Naive B cell (primary cell): ENCODE data around the gene PACSIN2. TPM values are rescaled to one million over a fixed set of nuclear protein-coding genes. Genes with fewer than 3 reads are reported as not detected.
"Not testable (repeated sequence)": the region's sequence is repeated elsewhere in the genome, so short reads cannot be mapped to it uniquely, and the experiment has no call there.

Source experiments
- ATAC-seq, 2 donors: fragments of 150-1000 bp; cut with Tn5 transposase; 2 replicates each; pipeline ENCODE4 v1.10.0; 2021; ENCODE audit warnings: low read depth in 2 of 2, mild to moderate bottlenecking in 2 of 2, moderate library complexity in 2 of 2
- DNase-seq: peaks from one replicate; pipeline ENCODE4 v3.0.0; 2022
- H3K27ac Mint-ChIP-seq, 6 donors: one replicate each; pipeline ENCODE4 v1.8.0; 2020 to 2022; ENCODE audit warnings: mild to moderate bottlenecking in 6 of 6, mixed read lengths in 6 of 6, moderate library complexity in 5 of 6, inconsistent platforms in 2 of 6
- H3K27me3 Mint-ChIP-seq, 3 donors: one replicate each; pipeline ENCODE4 v1.8.0; 2021 to 2022; ENCODE audit warnings: mixed read lengths in 3 of 3, mild to moderate bottlenecking in 1 of 3
- H3K36me3 Mint-ChIP-seq, 2 donors: one replicate each; pipeline ENCODE4 v1.8.0; 2020 to 2022; ENCODE audit warnings: mixed read lengths in 2 of 2, inconsistent platforms in 1 of 2, mild to moderate bottlenecking in 1 of 2
- H3K4me1 Mint-ChIP-seq, 3 donors: one replicate each; pipeline ENCODE4 v1.8.0; 2020 to 2022; ENCODE audit warnings: mixed read lengths in 3 of 3, inconsistent platforms in 1 of 3, mild to moderate bottlenecking in 1 of 3, moderate library complexity in 1 of 3
- H3K4me3 Mint-ChIP-seq, 8 donors: one replicate each; pipeline ENCODE4 v1.8.0; 2020 to 2022; ENCODE audit warnings: mild to moderate bottlenecking in 8 of 8, mixed read lengths in 8 of 8, moderate library complexity in 8 of 8, inconsistent platforms in 2 of 8
- H3K9me3 Mint-ChIP-seq, 7 donors: one replicate each; pipeline ENCODE4 v1.8.0; 2020 to 2022; ENCODE audit warnings: mixed read lengths in 7 of 7, mild to moderate bottlenecking in 5 of 7, inconsistent platforms in 2 of 7, moderate library complexity in 1 of 7
- polyA plus RNA-seq, 6 donors: library from polyadenylated mRNA; unstranded; fragments of 300-500 nt; fragmentation: Illumina TruSeq; gene quantifications; one replicate each; pipeline ENCODE4 v1.2.3, GENCODE V29; 2021; ENCODE audit warnings: low read depth in 6 of 6

Gene PACSIN2
- polyA plus RNA-seq, 6 donors from 2014 or later, result 30.9 to 43.4 (median 37.3) TPM

- Mint-ChIP-seq H3K27me3 (no peaks in the 10 kb centered on the region), H3K4me1 (peaks cover 44 to 89% (median 77%) of the 10 kb centered on the region in 3 donors), H3K4me3 (no peak overlapping the region), H3K27ac (peak overlapping the region in 3 of 6 donors; percentile 26 to 56 (median 53)), H3K9me3 (no peaks in the 10 kb centered on the region), H3K36me3 (no peaks in the 10 kb centered on the region)
- DNase-seq (no peak), ATAC-seq (no peak)
These were observed 8.2 kb downstream of the PACSIN2 start for GRCh38 chr22:43006753-43007152.

GRCh38 chr22:43006016-43006505 is 8.9 kb downstream of the PACSIN2 start:
- DNase-seq, result no peak
- H3K36me3 Mint-ChIP-seq, result no peaks in the 10 kb centered on the region
- H3K27me3 Mint-ChIP-seq, result no peaks in the 10 kb centered on the region
- H3K27ac Mint-ChIP-seq, result peak overlapping the region in 1 of 6 donors; percentile 26
- H3K4me1 Mint-ChIP-seq, result peaks cover 45 to 89% (median 77%) of the 10 kb centered on the region in 3 donors
- H3K9me3 Mint-ChIP-seq, result no peaks in the 10 kb centered on the region
- peak overlapping the region in 1 of 8 donors; percentile 24 for H3K4me3 Mint-ChIP-seq
- no peak for ATAC-seq

DNA sequence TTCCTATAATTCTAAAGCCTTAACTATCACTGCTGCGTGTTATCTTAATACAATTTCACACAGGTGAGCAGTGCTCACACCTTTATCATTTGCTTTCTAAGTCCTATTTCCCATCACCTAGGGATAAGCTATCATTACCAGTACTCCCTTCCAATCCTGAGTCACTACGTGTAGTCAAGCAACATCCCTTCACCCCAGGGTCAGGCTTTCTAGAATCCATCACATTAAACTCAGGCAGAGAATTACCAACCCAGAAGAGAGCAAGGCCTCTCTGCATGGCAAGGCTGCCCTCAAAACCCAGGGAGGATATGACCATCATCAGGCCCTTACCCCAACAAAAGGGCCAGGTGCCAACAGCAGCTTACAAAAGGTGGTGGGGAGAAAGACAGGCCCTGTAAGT is 9.8 kb downstream of the PACSIN2 start:
- Mint-ChIP-seq H3K4me1 (peaks cover 50 to 92% (median 81%) of the 10 kb centered on the region in 3 donors), H3K9me3 (no peaks in the 10 kb centered on the region), H3K27me3 (no peaks in the 10 kb centered on the region), H3K27ac (peak overlapping the region in 2 of 6 donors; percentile 17 to 27), H3K4me3 (peak overlapping the region in 1 of 8 donors; percentile 10), H3K36me3 (no peaks in the 10 kb centered on the region)
- DNase-seq (no peak), ATAC-seq (no peak)

DNA sequence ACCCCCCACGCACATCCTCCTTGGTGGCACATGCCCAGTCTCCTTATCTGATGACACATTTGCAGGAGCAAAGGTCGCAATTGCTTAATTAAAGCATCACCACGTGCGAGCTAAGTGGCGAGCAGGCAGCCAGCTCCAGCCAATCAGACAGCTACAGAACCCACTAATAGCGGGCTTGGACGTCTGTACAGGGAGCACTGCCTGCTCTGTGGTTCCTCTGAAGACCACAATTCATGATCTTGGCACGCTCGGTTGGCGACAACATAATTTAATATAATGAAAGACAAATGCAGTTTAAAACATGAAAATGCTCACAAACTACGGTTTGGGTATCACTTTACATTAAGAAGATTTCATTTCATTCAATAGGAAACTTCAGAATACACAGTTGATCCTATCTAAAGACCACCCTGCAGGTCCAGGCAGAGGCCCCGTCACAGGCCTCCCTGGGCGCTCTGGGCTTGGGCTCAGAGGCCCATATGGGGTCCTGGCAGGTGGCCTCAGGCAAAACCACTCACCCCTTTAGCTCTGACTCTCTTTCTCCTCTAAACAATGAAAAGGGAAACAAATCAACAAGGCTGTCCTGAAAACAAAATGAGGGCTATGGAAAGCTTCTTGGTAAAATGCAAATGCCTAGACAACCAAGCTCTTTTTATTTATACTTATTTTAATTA is 10.4 kb downstream of the PACSIN2 start:
- Mint-ChIP-seq H3K27me3 (no peaks in the 10 kb centered on the region), H3K36me3 (no peaks in the 10 kb centered on the region), H3K9me3 (no peaks in the 10 kb centered on the region), H3K4me3 (peak overlapping the region in 4 of 8 donors; percentile 18 to 37 (median 26)), H3K4me1 (peaks cover 52 to 96% (median 85%) of the 10 kb centered on the region in 3 donors), H3K27ac (peak overlapping the region in 3 of 6 donors; percentile 75 to 76 (median 76))
- ATAC-seq, result peak; percentile 57
- no peak for DNase-seq

GRCh38 chr22:43002202-43002586 is 12.8 kb downstream of the PACSIN2 start:
- no peaks in the 10 kb centered on the region for H3K36me3 Mint-ChIP-seq
- H3K4me1 Mint-ChIP-seq, result peaks cover 65 to 96% (median 92%) of the 10 kb centered on the region in 3 donors
- ATAC-seq (no peak), DNase-seq (no peak)
- H3K27me3 Mint-ChIP-seq, result no peaks in the 10 kb centered on the region
- peak overlapping the region in 2 of 8 donors; percentile 26 to 47 for H3K4me3 Mint-ChIP-seq
- no peaks in the 10 kb centered on the region for H3K9me3 Mint-ChIP-seq
- H3K27ac Mint-ChIP-seq, result peak overlapping the region in 4 of 6 donors; percentile 76 to 90 (median 78)

GRCh38 chr22:43001271-43002201 is 13.4 kb downstream of the PACSIN2 start:
- DNase-seq (peak; percentile 12), ATAC-seq (peak; percentile 72 to 74)
- Mint-ChIP-seq H3K27me3 (no peaks in the 10 kb centered on the region), H3K36me3 (no peaks in the 10 kb centered on the region), H3K9me3 (no peaks in the 10 kb centered on the region), H3K4me3 (peak overlapping the region in 5 of 8 donors; percentile 10 to 55 (median 31)), H3K27ac (peak overlapping the region; percentile 57 to 90 (median 76)), H3K4me1 (peaks cover 60 to 96% (median 87%) of the 10 kb centered on the region in 3 donors)

DNA sequence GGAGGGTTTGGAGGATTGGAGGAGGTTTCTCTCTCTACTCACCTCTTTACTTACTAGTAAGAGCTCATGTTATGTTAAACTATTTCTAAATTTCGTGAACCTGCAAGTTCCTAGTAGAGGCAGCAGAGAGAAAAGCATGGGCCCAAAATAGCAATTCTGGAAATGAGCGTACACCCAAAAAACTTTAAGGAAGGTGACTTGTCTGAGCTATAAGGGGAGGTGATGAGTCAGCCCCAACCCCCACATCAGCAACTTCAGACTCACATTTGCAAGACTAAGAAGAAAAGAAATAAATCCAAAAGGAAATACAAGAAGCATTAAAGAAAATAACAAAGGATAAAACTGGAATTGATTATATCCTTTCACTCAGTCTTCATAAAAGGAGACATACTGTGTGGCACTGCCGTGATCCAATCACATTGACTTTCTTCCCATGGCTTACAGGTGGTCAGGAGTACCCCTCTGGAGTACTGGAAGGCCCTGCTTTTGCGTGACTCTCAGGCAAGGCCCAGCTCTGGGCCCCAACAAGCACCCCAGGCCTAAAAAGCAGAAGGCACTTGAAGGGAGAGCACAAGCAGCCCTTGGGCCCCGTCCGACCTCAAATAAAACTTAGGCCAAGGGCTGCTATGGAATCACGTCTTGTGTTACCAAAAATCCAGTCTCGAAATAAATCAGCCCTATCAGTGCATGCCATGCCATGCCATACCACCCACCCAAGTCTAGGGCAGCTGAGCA is 14.3 kb downstream of the PACSIN2 start:
- no peaks in the 10 kb centered on the region for H3K36me3 Mint-ChIP-seq
- peaks cover 59 to 95% (median 85%) of the 10 kb centered on the region in 3 donors for H3K4me1 Mint-ChIP-seq
- H3K4me3 Mint-ChIP-seq, result peak overlapping the region in 3 of 8 donors; percentile 13 to 47 (median 26)
- H3K27ac Mint-ChIP-seq, result peak overlapping the region; percentile 12 to 88 (median 77)
- DNase-seq (no peak), ATAC-seq (no peak)
- H3K27me3 Mint-ChIP-seq, result no peaks in the 10 kb centered on the region
- H3K9me3 Mint-ChIP-seq, result no peaks in the 10 kb centered on the region

DNA sequence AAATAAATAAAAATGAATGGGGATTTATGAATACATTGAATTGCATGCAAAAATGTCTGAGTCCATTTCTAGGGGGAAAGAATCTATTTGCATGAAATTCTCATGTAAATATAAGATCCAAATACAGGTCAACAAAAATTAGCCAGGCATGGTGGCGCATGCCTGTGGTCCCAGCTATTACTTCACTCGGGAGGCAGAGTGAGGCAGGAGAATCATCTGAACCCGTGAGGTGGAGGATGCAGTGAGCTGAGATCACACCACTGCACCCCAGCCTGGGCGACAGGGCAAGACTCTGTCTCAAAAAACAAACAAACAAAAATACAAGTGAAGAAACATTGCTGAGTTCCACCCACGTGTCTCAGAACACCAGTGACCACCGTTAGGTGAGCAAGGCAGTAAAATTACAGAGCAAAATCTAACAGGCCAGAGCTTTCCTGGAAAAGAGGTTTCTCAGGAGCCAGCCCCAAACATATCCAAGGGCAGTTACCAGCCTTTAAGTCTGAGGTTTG is 17.3 kb downstream of the PACSIN2 start:
- Mint-ChIP-seq H3K4me3 (no peak overlapping the region), H3K36me3 (no peaks in the 10 kb centered on the region), H3K4me1 (peaks cover 63 to 94% (median 85%) of the 10 kb centered on the region in 3 donors), H3K9me3 (no peaks in the 10 kb centered on the region), H3K27ac (peak overlapping the region in 5 of 6 donors; percentile 6 to 91 (median 69)), H3K27me3 (no peaks in the 10 kb centered on the region)
- ATAC-seq (no peak), DNase-seq (no peak)

- ATAC-seq (no peak), DNase-seq (no peak)
- peak overlapping the region in 2 of 6 donors; percentile 62 to 65 for H3K27ac Mint-ChIP-seq
- H3K36me3 Mint-ChIP-seq, result no peaks in the 10 kb centered on the region
- no peaks in the 10 kb centered on the region for H3K27me3 Mint-ChIP-seq
- peaks cover 56 to 89% (median 77%) of the 10 kb centered on the region in 3 donors for H3K4me1 Mint-ChIP-seq
- H3K9me3 Mint-ChIP-seq, result no peaks in the 10 kb centered on the region
- H3K4me3 Mint-ChIP-seq, result peak overlapping the region in 1 of 8 donors; percentile 30
These were observed 18.1 kb downstream of the PACSIN2 start for GRCh38 chr22:42996646-42997365.

- H3K9me3 Mint-ChIP-seq, DNase-seq, ATAC-seq, H3K27me3 Mint-ChIP-seq, H3K36me3 Mint-ChIP-seq: not testable (repeated sequence)
- peak overlapping the region in 1 of 8 donors; percentile 12 for H3K4me3 Mint-ChIP-seq
- peak overlapping the region in 2 of 6 donors; percentile 15 to 44 for H3K27ac Mint-ChIP-seq
- peaks cover 47 to 88% (median 71%) of the 10 kb centered on the region in 3 donors for H3K4me1 Mint-ChIP-seq
These were observed 19.3 kb downstream of the PACSIN2 start for GRCh38 chr22:42995654-42996053.

DNA sequence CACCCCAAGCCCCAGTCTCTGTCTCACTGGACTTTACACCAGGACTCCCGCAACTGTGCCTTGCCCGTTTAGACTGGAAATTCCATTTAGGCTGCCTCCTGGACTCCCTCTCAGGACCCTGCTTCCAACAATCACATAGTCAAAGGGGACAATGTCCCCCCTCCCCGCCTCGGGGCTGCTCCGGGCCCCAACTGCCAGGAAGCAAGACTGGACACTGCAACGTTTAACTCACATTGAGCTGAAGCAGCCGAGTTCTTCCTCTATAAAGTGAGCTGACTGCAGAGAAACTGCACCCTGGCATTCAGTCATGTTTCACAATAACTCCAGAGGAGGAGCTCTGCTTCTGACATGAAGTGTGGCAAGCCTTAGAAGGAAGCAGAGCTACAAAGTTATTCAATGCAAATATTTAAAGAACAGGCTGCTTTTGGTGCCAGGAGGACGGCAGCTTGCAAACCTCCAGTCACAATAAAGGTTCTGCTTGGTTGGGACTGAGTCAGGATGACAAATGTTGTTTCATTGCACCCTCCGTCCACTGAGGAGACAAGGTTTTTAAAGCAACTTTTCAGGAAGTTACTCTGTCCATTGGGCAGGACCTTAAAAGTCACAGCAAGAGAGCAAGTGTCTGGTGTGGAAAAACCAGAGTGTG is 19.9 kb downstream of the PACSIN2 start:
- H3K4me3 Mint-ChIP-seq, result peak overlapping the region in 4 of 8 donors; percentile 20 to 57 (median 32)
- ATAC-seq, result peak; percentile 73 to 74
- DNase-seq, result peak; percentile 17
- peaks cover 48 to 88% (median 71%) of the 10 kb centered on the region in 3 donors for H3K4me1 Mint-ChIP-seq
- no peaks in the 10 kb centered on the region for H3K27me3 Mint-ChIP-seq
- H3K27ac Mint-ChIP-seq, result peak overlapping the region in 3 of 6 donors; percentile 47 to 78 (median 76)
- no peaks in the 10 kb centered on the region for H3K9me3 Mint-ChIP-seq
- H3K36me3 Mint-ChIP-seq, result no peaks in the 10 kb centered on the region
